Suppressor macrophage (primary cell): ENCODE results near the gene C5AR1.
"Not testable (repeated sequence)": the region's sequence is repeated elsewhere in the genome, so short reads cannot be mapped to it uniquely, and the experiment has no call there.

Experiments
- DNase-seq, 4 experiments: peaks; one replicate each; pipeline ENCODE4 v3.0.0-alpha.2; 2020 to 2022

Gene C5AR1

GRCh38 chr19:47365455-47365854 is 55.8 kb downstream of the C5AR1 start:
- not testable (repeated sequence) for DNase-seq

GRCh38 chr19:47370045-47370611 is 60.5 kb downstream of the C5AR1 start:
- DNase-seq: peak; percentile 83 to 90 (median 86)

- no peak for DNase-seq
These were observed 61.6 kb downstream of the C5AR1 start for GRCh38 chr19:47371261-47371660.
